ENCODE data around the gene CCSAP.
"Not testable (repeated sequence)": the region's sequence is repeated elsewhere in the genome, so short reads cannot be mapped to it uniquely, and the experiment has no call there.

CCSAP gene

GRCh38 chr1:229303855-229304254, 39.0 kb downstream of the CCSAP start:
- H3K27ac ChIP-seq (ENCODE audit: low read depth, low read length) = no peak overlapping the region
- H3K4me3 ChIP-seq (ENCODE audit: low read depth, low read length) = no peak overlapping the region
- peaks cover 52% of the 10 kb centered on the region for H3K36me3 ChIP-seq (ENCODE audit: control insufficient read depth, insufficient read depth, low read length)
- no peaks in the 10 kb centered on the region for H3K27me3 ChIP-seq (ENCODE audit: control insufficient read depth, insufficient read depth, low read length)
- H3K9ac ChIP-seq (ENCODE audit: low read length) = no peak overlapping the region
- H3K4me1 ChIP-seq (ENCODE audit: control insufficient read depth, insufficient read depth, low read length) = no peaks in the 10 kb centered on the region
- no peaks in the 10 kb centered on the region for H3K9me3 ChIP-seq (ENCODE audit: control insufficient read depth, insufficient read depth, low read depth, low read length)

GRCh38 chr1:229302740-229303139, 40.1 kb downstream of the CCSAP start:
- Histone ChIP-seq H3K27me3 (ENCODE audit: control insufficient read depth, insufficient read depth, low read length) (no peaks in the 10 kb centered on the region), H3K36me3 (ENCODE audit: control insufficient read depth, insufficient read depth, low read length) (peaks cover 57% of the 10 kb centered on the region), H3K4me1 (ENCODE audit: control insufficient read depth, insufficient read depth, low read length) (no peaks in the 10 kb centered on the region), H3K9ac (ENCODE audit: low read length) (no peak overlapping the region), H3K27ac (ENCODE audit: low read depth, low read length) (no peak overlapping the region), H3K4me3 (ENCODE audit: low read depth, low read length) (no peak overlapping the region), H3K9me3 (ENCODE audit: control insufficient read depth, insufficient read depth, low read depth, low read length) (no peaks in the 10 kb centered on the region)

GRCh38 chr1:229300099-229300757, 42.6 kb downstream of the CCSAP start:
- no peaks in the 10 kb centered on the region for H3K27me3 ChIP-seq (ENCODE audit: control insufficient read depth, insufficient read depth, low read length)
- H3K4me1 ChIP-seq (ENCODE audit: control insufficient read depth, insufficient read depth, low read length) = no peaks in the 10 kb centered on the region
- H3K27ac ChIP-seq (ENCODE audit: low read depth, low read length) = no peak overlapping the region
- H3K9me3 ChIP-seq (ENCODE audit: control insufficient read depth, insufficient read depth, low read depth, low read length) = no peaks in the 10 kb centered on the region
- no peak overlapping the region for H3K4me3 ChIP-seq (ENCODE audit: low read depth, low read length)
- no peak overlapping the region for H3K9ac ChIP-seq (ENCODE audit: low read length)
- H3K36me3 ChIP-seq (ENCODE audit: control insufficient read depth, insufficient read depth, low read length) = peaks cover 61% of the 10 kb centered on the region

- H3K36me3 ChIP-seq (ENCODE audit: control insufficient read depth, insufficient read depth, low read length) = peaks cover 55% of the 10 kb centered on the region
These were observed 43.9 kb downstream of the CCSAP start for GRCh38 chr1:229298887-229299503.

GRCh38 chr1:229298420-229298819, 44.4 kb downstream of the CCSAP start:
- Histone ChIP-seq H3K36me3 (ENCODE audit: control insufficient read depth, insufficient read depth, low read length) (peaks cover 49% of the 10 kb centered on the region), H3K4me1 (ENCODE audit: control insufficient read depth, insufficient read depth, low read length) (no peaks in the 10 kb centered on the region), H3K9ac (ENCODE audit: low read length) (no peak overlapping the region), H3K27ac (ENCODE audit: low read depth, low read length) (no peak overlapping the region), H3K4me3 (ENCODE audit: low read depth, low read length) (no peak overlapping the region), H3K9me3 (ENCODE audit: control insufficient read depth, insufficient read depth, low read depth, low read length) (no peaks in the 10 kb centered on the region), H3K27me3 (ENCODE audit: control insufficient read depth, insufficient read depth, low read length) (no peaks in the 10 kb centered on the region)

More at GRCh38 chr1:229298887-229299503, 43.9 kb downstream of the CCSAP start:
- Histone ChIP-seq H3K9ac (ENCODE audit: low read length) (no peak overlapping the region), H3K27ac (ENCODE audit: low read depth, low read length) (no peak overlapping the region), H3K9me3 (ENCODE audit: control insufficient read depth, insufficient read depth, low read depth, low read length) (no peaks in the 10 kb centered on the region), H3K4me3 (ENCODE audit: low read depth, low read length) (no peak overlapping the region), H3K4me1 (ENCODE audit: control insufficient read depth, insufficient read depth, low read length) (no peaks in the 10 kb centered on the region), H3K27me3 (ENCODE audit: control insufficient read depth, insufficient read depth, low read length) (no peaks in the 10 kb centered on the region)

GRCh38 chr1:229297746-229298145, 45.1 kb downstream of the CCSAP start:
- Histone ChIP-seq H3K9ac (ENCODE audit: low read length) (no peak overlapping the region), H3K36me3 (ENCODE audit: control insufficient read depth, insufficient read depth, low read length) (peaks cover 44% of the 10 kb centered on the region), H3K27ac (ENCODE audit: low read depth, low read length) (no peak overlapping the region)

GRCh38 chr1:229296541-229296941, 46.3 kb downstream of the CCSAP start:
- no peaks in the 10 kb centered on the region for H3K27me3 ChIP-seq (ENCODE audit: control insufficient read depth, insufficient read depth, low read length)
- no peak overlapping the region for H3K9ac ChIP-seq (ENCODE audit: low read length)
- no peak overlapping the region for H3K4me3 ChIP-seq (ENCODE audit: low read depth, low read length)
- peaks cover 42% of the 10 kb centered on the region for H3K36me3 ChIP-seq (ENCODE audit: control insufficient read depth, insufficient read depth, low read length)
- no peaks in the 10 kb centered on the region for H3K4me1 ChIP-seq (ENCODE audit: control insufficient read depth, insufficient read depth, low read length)
- no peaks in the 10 kb centered on the region for H3K9me3 ChIP-seq (ENCODE audit: control insufficient read depth, insufficient read depth, low read depth, low read length)
- no peak overlapping the region for H3K27ac ChIP-seq (ENCODE audit: low read depth, low read length)

More at GRCh38 chr1:229297746-229298145, 45.1 kb downstream of the CCSAP start:
- no peak overlapping the region for H3K4me3 ChIP-seq (ENCODE audit: low read depth, low read length)
- H3K4me1 ChIP-seq (ENCODE audit: control insufficient read depth, insufficient read depth, low read length) = no peaks in the 10 kb centered on the region
- no peaks in the 10 kb centered on the region for H3K9me3 ChIP-seq (ENCODE audit: control insufficient read depth, insufficient read depth, low read depth, low read length)
- no peaks in the 10 kb centered on the region for H3K27me3 ChIP-seq (ENCODE audit: control insufficient read depth, insufficient read depth, low read length)

GRCh38 chr1:229295745-229296144, 47.1 kb downstream of the CCSAP start:
- no peak overlapping the region for H3K9ac ChIP-seq (ENCODE audit: low read length)
- H3K4me1 ChIP-seq (ENCODE audit: control insufficient read depth, insufficient read depth, low read length) = no peaks in the 10 kb centered on the region

GRCh38 chr1:229293528-229294204, 49.2 kb downstream of the CCSAP start:
- H3K36me3 ChIP-seq (ENCODE audit: control insufficient read depth, insufficient read depth, low read length) = peaks cover 34% of the 10 kb centered on the region
- H3K9me3 ChIP-seq (ENCODE audit: control insufficient read depth, insufficient read depth, low read depth, low read length) = no peaks in the 10 kb centered on the region
- no peaks in the 10 kb centered on the region for H3K27me3 ChIP-seq (ENCODE audit: control insufficient read depth, insufficient read depth, low read length)
- H3K4me1 ChIP-seq (ENCODE audit: control insufficient read depth, insufficient read depth, low read length) = no peaks in the 10 kb centered on the region
- H3K4me3 ChIP-seq (ENCODE audit: low read depth, low read length) = no peak overlapping the region
- no peak overlapping the region for H3K9ac ChIP-seq (ENCODE audit: low read length)
- H3K27ac ChIP-seq (ENCODE audit: low read depth, low read length) = no peak overlapping the region

More at GRCh38 chr1:229295745-229296144, 47.1 kb downstream of the CCSAP start:
- Histone ChIP-seq H3K9me3 (ENCODE audit: control insufficient read depth, insufficient read depth, low read depth, low read length) (no peaks in the 10 kb centered on the region), H3K36me3 (ENCODE audit: control insufficient read depth, insufficient read depth, low read length) (peaks cover 44% of the 10 kb centered on the region), H3K27ac (ENCODE audit: low read depth, low read length) (no peak overlapping the region), H3K4me3 (ENCODE audit: low read depth, low read length) (no peak overlapping the region), H3K27me3 (ENCODE audit: control insufficient read depth, insufficient read depth, low read length) (no peaks in the 10 kb centered on the region)

GRCh38 chr1:229291686-229292085, 51.2 kb downstream of the CCSAP start:
- H3K27me3 ChIP-seq (ENCODE audit: control insufficient read depth, insufficient read depth, low read length); H3K9me3 ChIP-seq (ENCODE audit: control insufficient read depth, insufficient read depth, low read depth, low read length); H3K4me3 ChIP-seq (ENCODE audit: low read depth, low read length); H3K9ac ChIP-seq (ENCODE audit: low read length); H3K4me1 ChIP-seq (ENCODE audit: control insufficient read depth, insufficient read depth, low read length); H3K27ac ChIP-seq (ENCODE audit: low read depth, low read length): not testable (repeated sequence)
- H3K36me3 ChIP-seq (ENCODE audit: control insufficient read depth, insufficient read depth, low read length) = peaks cover 21% of the 10 kb centered on the region

- H3K27ac ChIP-seq (ENCODE audit: low read depth, low read length) = no peak overlapping the region
- no peak overlapping the region for H3K4me3 ChIP-seq (ENCODE audit: low read depth, low read length)
- peaks cover 16% of the 10 kb centered on the region for H3K36me3 ChIP-seq (ENCODE audit: control insufficient read depth, insufficient read depth, low read length)
- H3K27me3 ChIP-seq (ENCODE audit: control insufficient read depth, insufficient read depth, low read length) = no peaks in the 10 kb centered on the region
- H3K4me1 ChIP-seq (ENCODE audit: control insufficient read depth, insufficient read depth, low read length) = peaks cover 11% of the 10 kb centered on the region
- no peak overlapping the region for H3K9ac ChIP-seq (ENCODE audit: low read length)
- no peaks in the 10 kb centered on the region for H3K9me3 ChIP-seq (ENCODE audit: control insufficient read depth, insufficient read depth, low read depth, low read length)
These were observed 54.3 kb downstream of the CCSAP start for GRCh38 chr1:229288516-229288915.

All from HUES6 (cell line).